GM21576 (cell line): ENCODE results near the gene ATF6B.
"Not testable (repeated sequence)": the region's sequence is repeated elsewhere in the genome, so short reads cannot be mapped to it uniquely, and the experiment has no call there.

ENCODE experiments used
- ATAC-seq: cut with Tn5 transposase; IDR thresholded peaks from one replicate; pipeline ENCODE4 v1.9.1; 2021; ENCODE audit warnings: mild to moderate bottlenecking, moderate library complexity; ENCODE audit not compliant: unreplicated experiment

ATF6B gene

GRCh38 chr6:32154514-32155161, 26.6 kb upstream of the ATF6B start:
- ATAC-seq, result peak; percentile 63

- ATAC-seq, result peak; percentile 22
Measured at GRCh38 chr6:32153564-32154513, 25.8 kb upstream of the ATF6B start, which contains the start of gene PPT2. PPT2 (plus strand) TSS chr6:32154141; CDS start chr6:32154595, 454 bp downstream.

- no peak for ATAC-seq
Measured at GRCh38 chr6:32152769-32153563, 24.9 kb upstream of the ATF6B start.

- no peak for ATAC-seq
Measured at GRCh38 chr6:32151863-32152768, 24.1 kb upstream of the ATF6B start, which contains the start of gene PRRT1. PRRT1 (minus strand) TSS chr6:32151939; CDS start chr6:32151827, 112 bp downstream.

GRCh38 chr6:32151181-32151862, 23.3 kb upstream of the ATF6B start:
- no peak for ATAC-seq

- ATAC-seq, result no peak
Measured at GRCh38 chr6:32149932-32150870, 22.2 kb upstream of the ATF6B start.

GRCh38 chr6:32149092-32149755, 21.2 kb upstream of the ATF6B start:
- ATAC-seq, result no peak

GRCh38 chr6:32148289-32149091, 20.4 kb upstream of the ATF6B start:
- ATAC-seq, result no peak

GRCh38 chr6:32147401-32148132, 19.5 kb upstream of the ATF6B start:
- no peak for ATAC-seq

- no peak for ATAC-seq
Measured at GRCh38 chr6:32146687-32147086, 18.6 kb upstream of the ATF6B start.

GRCh38 chr6:32146287-32146686, 18.2 kb upstream of the ATF6B start:
- no peak for ATAC-seq

- not testable (repeated sequence) for ATAC-seq
Measured at GRCh38 chr6:32144238-32144637, 16.2 kb upstream of the ATF6B start.

GRCh38 chr6:32140420-32141046, 12.5 kb upstream of the ATF6B start:
- no peak for ATAC-seq

- ATAC-seq, result no peak
Measured at GRCh38 chr6:32139590-32139989, 11.5 kb upstream of the ATF6B start.

- no peak for ATAC-seq
Measured at GRCh38 chr6:32137454-32137853, 9.4 kb upstream of the ATF6B start.

GRCh38 chr6:32133786-32134185, 5.7 kb upstream of the ATF6B start:
- ATAC-seq, result no peak
